ENCODE results near the gene LAPTM5.

The LAPTM5 gene

GRCh38 chr1:30728832-30729638 is 28.5 kb downstream of the LAPTM5 start:
- no peak for DNase-seq (ENCODE audit: low spot score)

- no peak for DNase-seq (ENCODE audit: low spot score)
These were observed 29.2 kb downstream of the LAPTM5 start for GRCh38 chr1:30728340-30728739.

GRCh38 chr1:30727824-30728223 is 29.8 kb downstream of the LAPTM5 start:
- no peak for DNase-seq (ENCODE audit: low spot score)

- DNase-seq (ENCODE audit: low spot score): no peak
These were observed 30.5 kb downstream of the LAPTM5 start for GRCh38 chr1:30726773-30727684.

- no peak for DNase-seq (ENCODE audit: low spot score)
These were observed 31.3 kb downstream of the LAPTM5 start for GRCh38 chr1:30726236-30726635.

GRCh38 chr1:30725450-30726095 is 32.0 kb downstream of the LAPTM5 start:
- DNase-seq (ENCODE audit: low spot score): no peak

GRCh38 chr1:30724655-30725421 is 32.7 kb downstream of the LAPTM5 start:
- no peak for DNase-seq (ENCODE audit: low spot score)

GRCh38 chr1:30724175-30724574 is 33.4 kb downstream of the LAPTM5 start:
- no peak for DNase-seq (ENCODE audit: low spot score)

GRCh38 chr1:30723331-30723755 is 34.2 kb downstream of the LAPTM5 start, which contains the start of gene MATN1:
Gene MATN1 (minus strand): TSS chr1:30723585. CDS start chr1:30723551, 34 bp downstream.
- no peak for DNase-seq (ENCODE audit: low spot score)

GRCh38 chr1:30721812-30722537 is 35.6 kb downstream of the LAPTM5 start:
- DNase-seq (ENCODE audit: low spot score): no peak

- DNase-seq (ENCODE audit: low spot score): no peak
These were observed 36.2 kb downstream of the LAPTM5 start for GRCh38 chr1:30721341-30721793.

- DNase-seq (ENCODE audit: low spot score): no peak
These were observed 37.0 kb downstream of the LAPTM5 start for GRCh38 chr1:30720271-30721223.

GRCh38 chr1:30719406-30720270 is 37.9 kb downstream of the LAPTM5 start:
- no peak for DNase-seq (ENCODE audit: low spot score)

- peak; percentile 88 for DNase-seq (ENCODE audit: low spot score)
These were observed 38.8 kb downstream of the LAPTM5 start for GRCh38 chr1:30718636-30719405.

- DNase-seq (ENCODE audit: low spot score): no peak
These were observed 39.4 kb downstream of the LAPTM5 start for GRCh38 chr1:30718091-30718635.

- no peak for DNase-seq (ENCODE audit: low spot score)
These were observed 40.9 kb downstream of the LAPTM5 start for GRCh38 chr1:30716646-30717045.

- DNase-seq (ENCODE audit: low spot score): no peak
These were observed 41.7 kb downstream of the LAPTM5 start for GRCh38 chr1:30715886-30716285.

- DNase-seq (ENCODE audit: low spot score): no peak
These were observed 42.4 kb downstream of the LAPTM5 start for GRCh38 chr1:30715216-30715615.

Measured in iPS-NIHi11 (cell line).